HG02678 (cell line): Measurements from ENCODE around the gene NXPE4.
"Not testable (repeated sequence)": the region's sequence is repeated elsewhere in the genome, so short reads cannot be mapped to it uniquely, and the experiment has no call there.

ENCODE experiments used
- ATAC-seq: cut with Tn5 transposase; IDR thresholded peaks from one replicate; pipeline ENCODE4 v1.9.1; 2021; ENCODE audit warnings: mild to moderate bottlenecking, moderate library complexity; ENCODE audit not compliant: unreplicated experiment

Gene NXPE4

GRCh38 chr11:114595571-114595970 lies at the start of gene NXPE4:
Gene NXPE4, minus strand, starts transcription at chr11:114595786. Its CDS starts 1,027 bp downstream, at chr11:114594759.
- ATAC-seq, result no peak

GRCh38 chr11:114639440-114639839 lies 43.9 kb upstream of the NXPE4 start:
- ATAC-seq, result not testable (repeated sequence)

GRCh38 chr11:114631445-114631965 lies 35.9 kb upstream of the NXPE4 start:
- ATAC-seq, result not testable (repeated sequence)

GRCh38 chr11:114625294-114625693 lies 29.7 kb upstream of the NXPE4 start:
- ATAC-seq, result no peak

- ATAC-seq, result no peak
Observed at GRCh38 chr11:114624455-114625207, 29.0 kb upstream of the NXPE4 start.

- no peak for ATAC-seq
Observed at GRCh38 chr11:114623720-114624119, 28.1 kb upstream of the NXPE4 start.

- no peak for ATAC-seq
Observed at GRCh38 chr11:114622858-114623257, 27.3 kb upstream of the NXPE4 start.

- ATAC-seq, result no peak
Observed at GRCh38 chr11:114621950-114622809, 26.6 kb upstream of the NXPE4 start.

- no peak for ATAC-seq
Observed at GRCh38 chr11:114621072-114621471, 25.5 kb upstream of the NXPE4 start.

- ATAC-seq, result no peak
Observed at GRCh38 chr11:114619659-114620173, 24.1 kb upstream of the NXPE4 start.

GRCh38 chr11:114618139-114618538 lies 22.6 kb upstream of the NXPE4 start:
- ATAC-seq, result no peak

GRCh38 chr11:114617157-114618124 lies 21.9 kb upstream of the NXPE4 start:
- ATAC-seq, result no peak

GRCh38 chr11:114616516-114616915 lies 20.9 kb upstream of the NXPE4 start:
- ATAC-seq, result no peak

- ATAC-seq, result no peak
Observed at GRCh38 chr11:114615448-114616361, 20.1 kb upstream of the NXPE4 start.

- ATAC-seq, result no peak
Observed at GRCh38 chr11:114614127-114614720, 18.6 kb upstream of the NXPE4 start.

GRCh38 chr11:114613094-114613493 lies 17.5 kb upstream of the NXPE4 start:
- not testable (repeated sequence) for ATAC-seq

- ATAC-seq, result no peak
Observed at GRCh38 chr11:114612686-114613085, 17.1 kb upstream of the NXPE4 start.

GRCh38 chr11:114612199-114612598 lies 16.6 kb upstream of the NXPE4 start:
- not testable (repeated sequence) for ATAC-seq
